DOHH2 (cell line): ENCODE data around the gene KLK14.

Experiments
- H3F3A ChIP-seq: fragments of 200-600 bp; sonication (generic), shearing (Covaris generic); 2 replicates; pipeline ENCODE4 v1.6.0; 2016; ENCODE audit warnings: antibody characterized with exemption, mild to moderate bottlenecking; ENCODE audit not compliant: control insufficient read depth, insufficient read depth
- H3K27ac ChIP-seq: fragments of 200-600 bp; sonication (generic); 2 replicates; pipeline ENCODE4 v1.5.1; 2014; ENCODE audit warnings: low read depth, mild to moderate bottlenecking, low read length, moderate library complexity
- H3K27me3 ChIP-seq: fragments of 200-600 bp; sonication (generic); 2 replicates; pipeline ENCODE4 v1.6.1; 2014; ENCODE audit warnings: mild to moderate bottlenecking, low read length, mixed read lengths; ENCODE audit not compliant: control insufficient read depth
- H3K36me3 ChIP-seq: fragments of 200-600 bp; sonication (generic); 2 replicates; pipeline ENCODE4 v1.6.1; 2014; ENCODE audit warnings: mild to moderate bottlenecking, low read length, moderate library complexity, mixed read lengths; ENCODE audit not compliant: control insufficient read depth
- H3K4me1 ChIP-seq: fragments of 200-600 bp; sonication (generic); 2 replicates; pipeline ENCODE4 v1.6.1; 2014; ENCODE audit warnings: mild to moderate bottlenecking, low read length, mixed read lengths; ENCODE audit not compliant: control insufficient read depth
- H3K4me2 ChIP-seq: fragments of 200-600 bp; sonication (generic); 2 replicates; pipeline ENCODE4 v1.6.0; 2014; ENCODE audit warnings: mild to moderate bottlenecking, low read length, moderate library complexity
- H3K4me3 ChIP-seq: fragments of 200-600 bp; sonication (generic); 2 replicates; pipeline ENCODE4 v1.5.1; 2014; ENCODE audit warnings: mild to moderate bottlenecking, low read length, mixed read lengths
- H3K79me2 ChIP-seq: fragments of 200-600 bp; sonication (generic); 2 replicates; pipeline ENCODE4 v1.6.1; 2014; ENCODE audit warnings: mild to moderate bottlenecking, low read length, mixed read lengths; ENCODE audit not compliant: control insufficient read depth
- H3K9me2 ChIP-seq: fragments of 200-600 bp; sonication (generic); replicated peaks from 2 replicates; pipeline ENCODE4 v1.6.1; 2014; ENCODE audit warnings: mild to moderate bottlenecking, low read length, mixed read lengths; ENCODE audit not compliant: control insufficient read depth
- H3K9me3 ChIP-seq: fragments of 200-600 bp; sonication (generic); 2 replicates; pipeline ENCODE4 v1.6.1; 2014; ENCODE audit warnings: antibody characterized with exemption, low read length, mixed read lengths; ENCODE audit not compliant: control insufficient read depth, insufficient read depth
- H4K20me1 ChIP-seq: fragments of 200-600 bp; sonication (generic); 2 replicates; pipeline ENCODE4 v1.6.0; 2014; ENCODE audit warnings: low read depth, mild to moderate bottlenecking, antibody characterized with exemption, low read length, moderate library complexity; ENCODE audit not compliant: control insufficient read depth, insufficient read depth
- CTCF ChIP-seq: fragments of 200-600 bp; sonication (generic); IDR thresholded peaks from one replicate; pipeline ENCODE4 v1.5.1; 2014; ENCODE audit warnings: antibody characterized with exemption, mild to moderate bottlenecking, low read depth, low read length; ENCODE audit not compliant: poor library complexity, severe bottlenecking
- EZH2phosphoT487 ChIP-seq: fragments of 200-600 bp; sonication (generic); IDR thresholded peaks from 2 replicates; pipeline ENCODE4 v1.6.1; 2017; ENCODE audit warnings: borderline replicate concordance, mild to moderate bottlenecking, antibody characterized with exemption, low read length, moderate library complexity, mixed read lengths

The KLK14 gene

DNA sequence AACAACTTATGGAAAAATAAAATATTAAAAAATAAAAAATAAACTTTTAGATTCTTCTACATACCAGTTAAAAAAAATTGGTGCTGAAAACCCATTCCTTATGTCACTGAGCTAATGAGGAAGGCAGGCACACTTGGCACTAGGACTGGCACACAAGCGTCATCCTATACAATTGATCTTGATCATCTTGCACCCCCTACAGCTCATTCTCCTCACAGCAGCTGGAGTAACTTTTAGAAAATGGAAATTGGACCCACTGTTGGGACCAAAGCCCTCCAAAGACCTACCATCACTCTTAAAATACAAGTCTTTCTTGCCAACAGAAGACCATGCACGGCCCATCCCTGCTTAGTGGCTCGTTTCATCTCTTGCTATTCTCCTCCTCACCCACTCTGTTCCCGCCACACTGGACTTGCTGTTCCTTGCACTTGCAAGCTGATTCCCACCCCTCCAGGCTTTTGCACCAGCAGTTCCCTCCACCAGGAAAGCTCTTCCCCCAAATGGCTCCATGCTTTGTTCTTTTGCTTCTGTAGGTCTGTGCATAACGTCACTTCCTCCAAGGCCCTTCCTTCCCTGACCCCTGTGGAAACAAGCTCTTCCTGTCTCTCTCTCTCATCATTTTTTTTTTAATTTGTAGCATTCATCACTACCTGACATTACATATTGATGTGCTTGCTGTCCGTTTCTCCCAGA is 13.9 kb upstream of the KLK14 start:
- H3K27me3 ChIP-seq, result no peaks in the 10 kb centered on the region
- TF ChIP-seq EZH2phosphoT487, result no peak
- peak; percentile 19 for TF ChIP-seq CTCF
- peaks cover 6% of the 10 kb centered on the region for H3K4me1 ChIP-seq
- H4K20me1 ChIP-seq, result no peaks in the 10 kb centered on the region
- no peak overlapping the region for H3K4me2 ChIP-seq
- no peak overlapping the region for H3K4me3 ChIP-seq
- no peaks in the 10 kb centered on the region for H3K9me2 ChIP-seq
- H3F3A ChIP-seq, result no peaks in the 10 kb centered on the region
- H3K27ac ChIP-seq, result no peak overlapping the region
- H3K79me2 ChIP-seq, result peaks cover 6% of the 10 kb centered on the region; the same call in 1 of the 2 replicates
- H3K9me3 ChIP-seq, result no peaks in the 10 kb centered on the region
- H3K36me3 ChIP-seq, result peaks cover 19% of the 10 kb centered on the region

DNA sequence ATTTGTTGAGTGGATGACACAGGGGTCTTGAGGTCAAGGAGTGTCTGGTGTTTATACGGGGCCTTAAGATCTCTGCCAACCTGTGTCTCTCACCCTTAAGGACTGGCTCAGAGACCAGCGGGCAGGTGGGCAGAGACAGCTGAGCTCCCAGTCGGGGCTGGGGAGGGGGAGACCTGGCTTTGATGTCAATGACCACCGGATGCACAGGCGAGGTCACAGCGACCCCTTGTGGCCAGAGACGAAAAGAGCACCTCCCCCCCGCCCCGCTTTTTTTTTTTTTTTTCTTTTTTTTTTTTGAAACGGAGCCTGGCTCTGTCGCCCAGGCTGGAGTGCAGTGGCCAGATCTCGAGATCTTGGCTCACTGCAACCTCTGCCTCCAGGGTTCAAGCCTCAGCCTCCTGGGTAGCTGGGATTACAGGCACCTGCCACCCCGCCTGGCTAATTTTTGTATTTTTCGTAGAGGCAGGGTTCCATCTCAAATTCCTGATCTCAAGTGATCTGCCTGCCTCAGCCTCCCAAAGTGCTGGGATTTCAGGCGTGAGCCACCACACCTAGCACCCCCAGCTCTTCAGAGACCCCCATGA is 12.1 kb upstream of the KLK14 start:
- no peak overlapping the region for H3K4me2 ChIP-seq
- no peak overlapping the region for H3K4me3 ChIP-seq
- TF ChIP-seq EZH2phosphoT487, result no peak
- TF ChIP-seq CTCF, result peak; percentile 70

GRCh38 chr19:51093510-51094345 is 11.0 kb upstream of the KLK14 start:
- Histone ChIP-seq H3K79me2 (no peaks in the 10 kb centered on the region), H3K9me3 (no peaks in the 10 kb centered on the region), H3K27ac (no peak overlapping the region), H3K9me2 (no peaks in the 10 kb centered on the region), H3K36me3 (peaks cover 9% of the 10 kb centered on the region), H3K4me2 (no peak overlapping the region), H3K4me3 (no peak overlapping the region), H3F3A (no peaks in the 10 kb centered on the region), H3K27me3 (no peaks in the 10 kb centered on the region), H3K4me1 (peaks cover 6% of the 10 kb centered on the region), H4K20me1 (no peaks in the 10 kb centered on the region)
- TF ChIP-seq EZH2phosphoT487 (no peak), CTCF (no peak)

More for the DNA sequence above, 12.1 kb upstream of the KLK14 start:
- H3K9me3 ChIP-seq, result no peaks in the 10 kb centered on the region
- H3K27ac ChIP-seq, result no peak overlapping the region
- peaks cover 9% of the 10 kb centered on the region for H3K36me3 ChIP-seq
- peaks cover 3% of the 10 kb centered on the region; the same call in 1 of the 2 replicates for H3K79me2 ChIP-seq
- H3K27me3 ChIP-seq, result no peaks in the 10 kb centered on the region
- no peaks in the 10 kb centered on the region for H4K20me1 ChIP-seq
- H3K9me2 ChIP-seq, result no peaks in the 10 kb centered on the region
- no peaks in the 10 kb centered on the region for H3F3A ChIP-seq
- peaks cover 6% of the 10 kb centered on the region for H3K4me1 ChIP-seq
